ENCODE data around the gene DPYD.

- TF ChIP-seq ARID4B (CRISPR knock-in tag; IDR thresholded peaks at IDR 0.05) (no peak), REST (IDR thresholded peaks at IDR 0.05; ENCODE audit: borderline replicate concordance) (no peak), REST (CRISPR knock-in tag; IDR thresholded peaks at IDR 0.05; ENCODE audit: low read depth) (no peak), HNRNPH1 (optimal IDR thresholded peaks at IDR 0.05; ENCODE audit: low read depth, low read length) (no peak), POLR2A (conservative IDR thresholded peaks at IDR 0.05) (no peak), PRDM10 (IDR thresholded peaks at IDR 0.05; ENCODE audit: partially characterized antibody) (no peak), ZC3H8 (IDR thresholded peaks at IDR 0.05) (no peak), POLR2AphosphoS5 (IDR thresholded peaks at IDR 0.05; ENCODE audit: control insufficient read depth, insufficient read depth, low read depth, low read length) (no peak), CTBP1 (IDR thresholded peaks at IDR 0.05; ENCODE audit: borderline replicate concordance) (no peak), E2F1 (CRISPR knock-in tag; IDR thresholded peaks at IDR 0.05) (no peak), ELK1 (CRISPR knock-in tag; IDR thresholded peaks at IDR 0.05) (no peak), JUNB (CRISPR knock-in tag; conservative IDR thresholded peaks at IDR 0.05) (no peak)
Observed at GRCh38 chr1:97677702-97678101, 243.1 kb downstream of the DPYD start.
